HG03095 (cell line): Measurements from ENCODE around the gene MARCHF7.

Source experiments
- ATAC-seq: cut with Tn5 transposase; IDR thresholded peaks from one replicate; pipeline ENCODE4 v1.9.1; 2021; ENCODE audit warnings: moderate library complexity; ENCODE audit not compliant: unreplicated experiment

MARCHF7 gene

GRCh38 chr2:159760326-159760725 is 48.0 kb downstream of the MARCHF7 start:
- no peak for ATAC-seq

DNA sequence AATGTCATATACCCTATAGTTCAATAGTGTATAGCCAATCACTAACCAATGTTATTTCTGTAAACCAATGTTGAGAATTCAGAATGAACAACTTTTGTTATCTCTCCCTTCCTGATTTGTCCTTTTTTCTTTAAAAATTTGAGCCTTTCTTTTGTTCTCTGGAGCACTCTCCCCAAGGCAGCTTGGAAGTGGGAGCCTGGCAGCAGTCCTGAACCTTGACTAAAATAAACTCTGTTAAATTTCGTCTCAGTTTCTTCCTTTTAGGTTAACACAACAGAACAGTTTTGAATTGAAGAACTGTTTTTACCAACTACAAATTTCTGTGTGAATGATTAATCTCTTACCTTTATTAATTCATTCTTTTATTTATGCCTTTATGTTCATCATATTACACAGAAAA is 49.8 kb downstream of the MARCHF7 start:
- no peak for ATAC-seq
